SU-DHL-6 (cell line): ENCODE results near the gene LDB1.

Source experiments
- H2AFZ ChIP-seq: fragments of 200-600 bp; sonication (generic); 2 replicates; pipeline ENCODE4 v1.6.1; 2014; ENCODE audit warnings: low read depth, mild to moderate bottlenecking, moderate library complexity, mixed read lengths, antibody characterized with exemption, low read length; ENCODE audit not compliant: severe bottlenecking
- H3F3A ChIP-seq: fragments of 200-600 bp; shearing (Covaris generic); 2 replicates; pipeline ENCODE4 v1.6.0; 2016; ENCODE audit warnings: antibody characterized with exemption, mild to moderate bottlenecking; ENCODE audit not compliant: insufficient read depth
- H3K27ac ChIP-seq: fragments of 200-600 bp; sonication (generic); 2 replicates; pipeline ENCODE4 v1.5.1; 2016; ENCODE audit warnings: low read depth, mild to moderate bottlenecking, low read length, moderate library complexity, mixed read lengths
- H3K27me3 ChIP-seq: fragments of 200-600 bp; sonication (generic), shearing (Covaris generic); 2 replicates; pipeline ENCODE4 v1.6.0; 2014; ENCODE audit warnings: mild to moderate bottlenecking, low read length
- H3K36me3 ChIP-seq: fragments of 200-600 bp; sonication (generic); 2 replicates; pipeline ENCODE4 v1.6.1; 2014; ENCODE audit warnings: mild to moderate bottlenecking, low read length, mixed read lengths
- H3K4me2 ChIP-seq: fragments of 300-600, 200-600 bp; shearing (Covaris generic), sonication (generic); 2 replicates; pipeline ENCODE4 v1.6.0; 2014; ENCODE audit warnings: low read length, low read depth, mild to moderate bottlenecking; ENCODE audit not compliant: poor library complexity, severe bottlenecking
- H3K4me3 ChIP-seq: fragments of 200-600 bp; sonication (generic); 2 replicates; pipeline ENCODE4 v1.5.1; 2014; ENCODE audit warnings: antibody characterized with exemption, low read length, mild to moderate bottlenecking, mixed read lengths; ENCODE audit not compliant: insufficient read depth, poor library complexity, severe bottlenecking
- H3K79me2 ChIP-seq: fragments of 200-600 bp; sonication (generic); 2 replicates; pipeline ENCODE4 v1.6.1; 2014; ENCODE audit warnings: mild to moderate bottlenecking, low read length, moderate library complexity; ENCODE audit not compliant: insufficient read depth
- H3K9ac ChIP-seq: fragments of 200-600 bp; sonication (generic); 2 replicates; pipeline ENCODE4 v1.7.0; 2014; ENCODE audit warnings: mild to moderate bottlenecking, low read length
- H3K9me2 ChIP-seq: fragments of 200-600 bp; sonication (generic); replicated peaks from 2 replicates; pipeline ENCODE4 v1.6.1; 2014; ENCODE audit warnings: low read length; ENCODE audit not compliant: insufficient read depth
- H3K9me3 ChIP-seq: fragments of 200-600 bp; sonication (generic); 2 replicates; pipeline ENCODE4 v1.6.1; 2014; ENCODE audit warnings: low read length, mixed read lengths; ENCODE audit not compliant: insufficient read depth
- H4K20me1 ChIP-seq: fragments of 200-600 bp; sonication (generic); 2 replicates; pipeline ENCODE4 v1.6.1; 2014; ENCODE audit warnings: low read depth, mild to moderate bottlenecking, antibody characterized with exemption, low read length, moderate library complexity, mixed read lengths
- EZH2phosphoT487 ChIP-seq: fragments of 200-600 bp; sonication (generic), shearing (Covaris generic); conservative IDR thresholded peaks from 2 replicates; pipeline ENCODE4 v1.6.1; 2018; ENCODE audit warnings: mild to moderate bottlenecking, antibody characterized with exemption, low read length, moderate library complexity, mixed read lengths
- TF ChIP-seq, protein P1 (sequence below): fragments of 200-600 bp; sonication (generic); IDR thresholded peaks from one replicate; pipeline ENCODE4 v1.5.1; 2017; ENCODE audit warnings: antibody characterized with exemption, mild to moderate bottlenecking, low read length, moderate library complexity; ENCODE audit not compliant: insufficient read depth, poor library complexity, severe bottlenecking

The LDB1 gene

DNA sequence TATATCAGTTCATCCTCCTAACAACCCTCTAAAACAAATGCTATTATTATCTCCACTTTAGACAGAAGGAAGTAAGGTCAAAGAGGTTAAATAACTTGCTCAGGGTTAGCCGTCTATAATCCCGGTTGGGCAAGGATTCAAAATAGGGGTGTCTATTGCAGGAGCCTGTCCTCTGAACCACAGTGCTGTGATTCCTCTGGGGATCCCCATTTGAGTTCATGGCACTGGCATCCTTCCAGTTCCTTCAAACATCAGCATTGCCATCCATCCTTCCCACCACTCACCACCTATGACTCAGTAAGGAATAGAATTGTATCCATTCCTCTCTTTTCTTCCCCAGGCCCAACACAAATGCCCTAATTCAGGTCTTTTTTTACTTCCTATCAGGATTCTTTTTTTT is 29.4 kb downstream of the LDB1 start:
- Histone ChIP-seq H3K9me2 (no peaks in the 10 kb centered on the region), H3K9ac (no peak overlapping the region), H3K27me3 (no peaks in the 10 kb centered on the region), H3F3A (no peaks in the 10 kb centered on the region), H3K79me2 (no peaks in the 10 kb centered on the region), H3K9me3 (no peaks in the 10 kb centered on the region), H4K20me1 (no peaks in the 10 kb centered on the region), H3K27ac (no peak overlapping the region), H3K4me3 (no peak overlapping the region), H3K4me2 (no peak overlapping the region), H2AFZ (no peak overlapping the region), H3K36me3 (no peaks in the 10 kb centered on the region)
- no peak for TF ChIP-seq EZH2phosphoT487
- TF ChIP-seq, protein P1, sequence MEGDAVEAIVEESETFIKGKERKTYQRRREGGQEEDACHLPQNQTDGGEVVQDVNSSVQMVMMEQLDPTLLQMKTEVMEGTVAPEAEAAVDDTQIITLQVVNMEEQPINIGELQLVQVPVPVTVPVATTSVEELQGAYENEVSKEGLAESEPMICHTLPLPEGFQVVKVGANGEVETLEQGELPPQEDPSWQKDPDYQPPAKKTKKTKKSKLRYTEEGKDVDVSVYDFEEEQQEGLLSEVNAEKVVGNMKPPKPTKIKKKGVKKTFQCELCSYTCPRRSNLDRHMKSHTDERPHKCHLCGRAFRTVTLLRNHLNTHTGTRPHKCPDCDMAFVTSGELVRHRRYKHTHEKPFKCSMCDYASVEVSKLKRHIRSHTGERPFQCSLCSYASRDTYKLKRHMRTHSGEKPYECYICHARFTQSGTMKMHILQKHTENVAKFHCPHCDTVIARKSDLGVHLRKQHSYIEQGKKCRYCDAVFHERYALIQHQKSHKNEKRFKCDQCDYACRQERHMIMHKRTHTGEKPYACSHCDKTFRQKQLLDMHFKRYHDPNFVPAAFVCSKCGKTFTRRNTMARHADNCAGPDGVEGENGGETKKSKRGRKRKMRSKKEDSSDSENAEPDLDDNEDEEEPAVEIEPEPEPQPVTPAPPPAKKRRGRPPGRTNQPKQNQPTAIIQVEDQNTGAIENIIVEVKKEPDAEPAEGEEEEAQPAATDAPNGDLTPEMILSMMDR: no peak

DNA sequence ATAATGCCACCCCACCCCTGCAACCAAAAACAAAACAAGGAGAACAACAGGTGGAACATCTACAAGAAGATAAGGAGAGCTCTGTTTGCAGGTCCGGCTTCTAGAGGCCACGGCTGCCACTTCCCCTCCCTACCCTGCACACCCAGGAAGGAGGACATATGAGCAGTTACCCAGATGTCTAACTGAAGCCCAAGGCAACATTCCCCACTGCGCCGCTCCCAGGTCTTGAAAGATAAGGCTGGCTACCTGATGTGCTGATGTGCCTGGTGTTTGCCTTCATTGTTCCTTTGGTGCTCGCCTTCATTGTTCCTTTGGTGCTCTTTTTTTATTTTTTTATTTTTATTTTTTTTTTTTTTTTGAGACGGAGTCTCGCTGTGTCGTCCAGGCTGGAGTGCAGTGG is 34.0 kb downstream of the LDB1 start:
- H3K9me3 ChIP-seq: no peaks in the 10 kb centered on the region
- H3K79me2 ChIP-seq: no peaks in the 10 kb centered on the region
- no peak overlapping the region for H3K4me2 ChIP-seq
- no peaks in the 10 kb centered on the region for H3F3A ChIP-seq
- no peaks in the 10 kb centered on the region for H3K27me3 ChIP-seq
- TF ChIP-seq EZH2phosphoT487: no peak
- TF ChIP-seq, protein P1: no peak
- H3K27ac ChIP-seq: no peak overlapping the region
- no peak overlapping the region for H3K4me3 ChIP-seq
- no peaks in the 10 kb centered on the region for H3K36me3 ChIP-seq
- no peaks in the 10 kb centered on the region for H3K9me2 ChIP-seq
- H2AFZ ChIP-seq: no peak overlapping the region
- H3K9ac ChIP-seq: no peak overlapping the region
- no peaks in the 10 kb centered on the region for H4K20me1 ChIP-seq

DNA sequence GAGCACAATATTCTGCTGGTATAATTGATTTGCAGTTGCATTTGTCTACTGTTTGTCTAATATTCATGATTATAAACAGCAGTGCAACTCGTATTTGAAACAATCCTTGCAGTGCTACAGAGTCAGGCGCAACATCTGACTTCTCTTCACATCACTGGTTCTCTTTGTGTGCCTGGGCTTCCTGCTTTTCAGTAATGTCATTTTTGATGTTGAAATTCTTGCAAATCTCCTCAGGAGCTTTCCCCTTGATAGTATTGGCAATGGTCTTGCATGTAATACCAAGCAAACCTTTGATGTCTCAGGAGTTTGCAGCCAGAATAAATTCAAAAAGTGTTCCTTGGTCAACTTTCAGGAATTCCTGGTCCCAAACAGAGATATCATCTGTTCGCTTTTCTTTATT is 34.8 kb downstream of the LDB1 start:
- H2AFZ ChIP-seq: no peak overlapping the region
- no peaks in the 10 kb centered on the region for H3F3A ChIP-seq
- no peak overlapping the region for H3K4me2 ChIP-seq
- H3K9ac ChIP-seq: no peak overlapping the region
- H3K79me2 ChIP-seq: no peaks in the 10 kb centered on the region
- no peak overlapping the region for H3K4me3 ChIP-seq
- H3K9me2 ChIP-seq: no peaks in the 10 kb centered on the region
- no peaks in the 10 kb centered on the region for H4K20me1 ChIP-seq
- no peaks in the 10 kb centered on the region for H3K9me3 ChIP-seq
- no peaks in the 10 kb centered on the region for H3K36me3 ChIP-seq
- no peak overlapping the region for H3K27ac ChIP-seq
- H3K27me3 ChIP-seq: no peaks in the 10 kb centered on the region
- no peak for TF ChIP-seq EZH2phosphoT487
- TF ChIP-seq, protein P1: no peak

DNA sequence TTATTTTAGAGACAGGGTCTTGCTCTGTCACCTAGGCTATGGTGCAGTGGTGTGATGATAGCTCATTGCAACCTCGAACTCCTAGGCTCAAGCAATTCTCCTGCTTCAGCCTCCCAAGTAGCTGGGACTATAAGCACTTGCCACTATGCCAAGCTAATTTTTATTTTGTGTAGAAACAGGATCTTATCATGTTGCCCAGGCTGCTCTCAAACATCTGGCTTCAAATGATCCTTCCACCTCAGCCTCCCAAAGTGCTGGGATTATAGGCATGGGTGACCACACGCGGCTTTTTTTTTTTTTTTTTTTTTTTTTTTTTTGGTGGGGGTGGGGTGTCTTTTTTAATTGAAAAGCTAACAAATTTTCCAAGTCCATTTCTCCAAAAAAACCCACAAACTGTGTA is 36.6 kb downstream of the LDB1 start:
- H4K20me1 ChIP-seq: no peaks in the 10 kb centered on the region
- H3K4me3 ChIP-seq: no peak overlapping the region
- no peaks in the 10 kb centered on the region for H3K27me3 ChIP-seq
- H2AFZ ChIP-seq: no peak overlapping the region
- H3K9me3 ChIP-seq: no peaks in the 10 kb centered on the region
- H3K27ac ChIP-seq: no peak overlapping the region
- H3K4me2 ChIP-seq: no peak overlapping the region
- no peak overlapping the region for H3K9ac ChIP-seq
- no peaks in the 10 kb centered on the region for H3K79me2 ChIP-seq
- no peaks in the 10 kb centered on the region for H3K9me2 ChIP-seq
- H3F3A ChIP-seq: no peaks in the 10 kb centered on the region
- no peaks in the 10 kb centered on the region for H3K36me3 ChIP-seq
- TF ChIP-seq, protein P1: no peak
- no peak for TF ChIP-seq EZH2phosphoT487
